Fibroblast of mammary gland (primary cell): Measurements from ENCODE around the gene RAB36.

ENCODE experiments used
- DNase-seq: peaks from one replicate; pipeline ENCODE4 v3.0.0-alpha.2; 2010; ENCODE audit warnings: low read depth
- H3K4me3 ChIP-seq: 2 replicates; pipeline ENCODE4 v1.5.1; 2011; ENCODE audit warnings: low read depth, mild to moderate bottlenecking, low read length, moderate library complexity; ENCODE audit not compliant: control insufficient read depth
- CTCF ChIP-seq: conservative IDR thresholded peaks from 2 replicates; pipeline ENCODE4 v1.5.1; 2011; ENCODE audit warnings: low read depth, low read length, inconsistent platforms; ENCODE audit not compliant: control insufficient read depth, insufficient read depth

Gene RAB36

DNA sequence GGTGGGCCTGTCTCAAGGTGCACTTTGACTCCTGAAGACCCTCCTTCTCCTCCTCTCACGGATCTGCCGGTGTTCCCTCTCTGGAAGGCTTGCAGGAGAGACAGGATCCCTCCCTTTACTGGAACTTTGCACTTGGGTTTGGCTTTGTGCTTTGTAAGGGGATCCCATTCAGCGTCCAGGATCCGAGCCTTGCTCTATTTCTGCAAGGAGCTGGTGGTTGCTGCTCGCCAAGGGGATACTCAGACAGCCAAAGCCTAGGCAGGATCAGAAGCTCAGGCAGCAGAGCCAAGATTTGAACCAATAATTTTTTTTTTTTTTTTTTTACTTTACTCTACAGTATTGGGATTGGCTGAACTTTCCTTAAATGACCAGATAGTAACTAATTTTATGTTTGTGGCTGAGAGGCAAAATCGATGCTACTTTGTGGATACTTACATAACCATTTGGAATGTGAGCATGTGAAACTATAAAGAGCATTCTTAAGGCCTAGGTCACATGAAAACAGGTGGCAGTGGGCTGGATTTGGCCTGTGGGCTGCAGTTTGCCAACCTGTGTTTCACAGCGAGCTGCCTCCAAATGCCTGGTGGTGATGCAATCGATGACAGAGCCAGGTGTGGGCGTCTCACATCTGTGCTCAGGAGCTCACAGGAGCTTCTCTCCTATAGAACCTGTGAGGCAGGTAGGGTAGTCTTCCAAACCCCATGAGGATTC lies 60.2 kb downstream of the RAB36 start:
- no peak overlapping the region for H3K4me3 ChIP-seq
- no peak for DNase-seq
- no peak for TF ChIP-seq CTCF

DNA sequence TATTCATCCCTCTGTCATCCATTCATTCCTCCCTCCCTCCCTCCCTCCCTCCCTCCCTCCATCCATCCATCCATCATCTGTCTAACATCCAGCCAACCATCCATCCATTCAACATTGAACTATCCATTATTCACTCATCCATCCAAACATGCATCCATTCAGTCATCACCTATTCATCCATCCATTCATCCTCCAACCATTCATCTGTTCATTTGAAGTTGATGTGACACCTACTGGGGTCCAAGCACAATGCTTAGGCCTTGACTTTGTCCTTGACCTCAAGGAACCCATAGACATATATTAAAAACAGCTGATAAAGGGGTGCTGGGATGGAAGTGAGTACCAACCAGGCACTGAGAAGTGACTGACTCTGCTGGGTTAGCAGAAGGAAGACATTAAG lies 61.6 kb downstream of the RAB36 start:
- H3K4me3 ChIP-seq, result no peak overlapping the region
- no peak for DNase-seq
- TF ChIP-seq CTCF, result no peak

DNA sequence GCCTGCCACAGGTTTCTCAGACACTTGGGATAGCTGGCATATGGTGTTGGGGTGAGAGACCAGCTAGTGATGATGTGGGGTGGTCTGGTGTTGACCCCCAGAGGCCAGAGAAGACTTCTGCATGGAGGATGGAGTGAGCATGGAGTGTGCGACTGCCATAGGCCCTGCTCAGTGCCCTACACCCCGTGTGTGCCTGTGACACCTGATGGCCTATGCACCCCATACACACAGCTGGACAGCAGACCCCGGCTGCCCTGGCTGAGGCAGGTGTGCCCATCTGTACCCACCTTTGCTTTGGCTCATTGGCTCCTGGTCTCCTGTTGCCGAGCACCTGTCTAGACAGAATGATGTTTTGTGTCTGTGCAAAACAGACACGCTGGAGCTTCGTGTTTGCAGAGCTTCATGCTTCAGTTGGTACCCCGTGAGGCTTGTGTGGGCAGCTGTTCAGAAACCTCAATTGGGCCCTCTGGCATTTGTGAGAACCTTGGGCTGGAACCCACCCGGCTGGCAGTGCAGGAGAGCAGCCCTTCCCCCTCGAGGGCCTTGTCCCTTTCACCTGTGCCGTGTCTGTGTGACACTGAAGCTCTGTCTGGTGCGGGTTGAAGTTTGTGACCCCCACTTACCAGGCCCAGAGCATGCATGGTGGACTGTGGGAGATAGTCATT lies 62.6 kb downstream of the RAB36 start:
- no peak for TF ChIP-seq CTCF
- no peak overlapping the region for H3K4me3 ChIP-seq
- no peak for DNase-seq

DNA sequence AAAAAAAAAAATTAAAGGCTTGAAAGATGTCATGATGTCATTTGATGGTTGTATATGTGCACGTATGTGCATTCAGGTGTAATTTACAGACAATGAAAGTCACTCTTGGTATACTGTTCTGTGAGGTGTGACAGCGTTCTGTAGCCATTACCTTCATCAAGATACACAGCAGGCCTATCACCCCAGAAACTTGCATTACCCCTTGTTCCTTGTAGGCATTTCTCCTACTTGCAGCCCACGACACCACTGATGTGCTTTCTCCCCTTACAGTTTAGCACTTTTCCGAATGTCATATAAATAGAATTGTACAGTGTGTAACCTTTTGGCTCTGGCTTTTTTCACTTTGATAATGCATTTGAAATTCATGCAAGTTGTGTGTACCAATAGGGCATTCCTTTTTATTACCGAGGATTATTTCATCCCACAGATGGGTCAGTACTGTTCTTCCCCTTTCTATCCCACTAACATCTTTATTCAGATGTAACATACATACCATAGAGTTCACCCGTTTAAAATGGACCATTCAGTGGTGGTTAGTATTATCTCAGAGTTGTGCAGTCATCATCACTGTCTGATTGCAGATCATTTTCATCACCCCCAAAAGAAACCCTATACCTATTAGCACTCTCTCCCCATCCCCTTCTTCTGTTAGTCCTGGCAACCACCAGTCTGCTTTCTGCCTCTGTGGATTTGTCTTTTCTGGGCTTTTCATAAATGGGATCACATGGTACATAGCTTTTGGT lies 65.3 kb downstream of the RAB36 start:
- no peak overlapping the region for H3K4me3 ChIP-seq
- TF ChIP-seq CTCF, result no peak
- no peak for DNase-seq

GRCh38 chr22:23211622-23212021 lies 66.3 kb downstream of the RAB36 start:
- TF ChIP-seq CTCF, result no peak
- H3K4me3 ChIP-seq, result no peak overlapping the region
- no peak for DNase-seq

GRCh38 chr22:23212061-23213021 lies 67.1 kb downstream of the RAB36 start:
- no peak for DNase-seq
- TF ChIP-seq CTCF, result no peak
- H3K4me3 ChIP-seq, result no peak overlapping the region
